Ovary (tissue), 9 donors: ENCODE data around the gene GPR25. TPM values are rescaled to one million over a fixed set of nuclear protein-coding genes. Genes with fewer than 3 reads are reported as not detected.

Experiments
- DNase-seq, 5 donors: peaks; one replicate each; pipeline ENCODE4 v3.0.0-alpha.2; 2019 to 2020
- H3K27ac ChIP-seq, 2 donors: fragments of 200-600 bp; one replicate each; pipeline versions ENCODE4 v1.5.1 to v1.8.0; 2019 to 2022
- H3K27me3 ChIP-seq: fragments of 200-600 bp; one replicate; pipeline ENCODE4 v1.8.0; 2022
- H3K36me3 ChIP-seq: fragments of 200-600 bp; sonication (generic); one replicate; pipeline ENCODE4 v1.5.1; 2019
- H3K4me1 ChIP-seq: one replicate; pipeline ENCODE4 v1.8.1; 2013; ENCODE audit warnings: mild to moderate bottlenecking, moderate library complexity; ENCODE audit not compliant: insufficient read depth
- H3K4me3 ChIP-seq: fragments of 200-600 bp; sonication (generic); one replicate; pipeline ENCODE4 v1.5.1; 2017
- H3K9me3 ChIP-seq, 2 donors: fragments of 200-600 bp in 1 of 2; sonication (generic) in 1 of 2; one replicate each; pipeline versions ENCODE4 v1.5.1 to v1.8.1; 2013 to 2019; ENCODE audit warnings: mild to moderate bottlenecking in 1 of 2, moderate library complexity in 1 of 2
- EP300 ChIP-seq: sonication (generic); formaldehyde crosslinking; IDR thresholded peaks from one replicate; pipeline ENCODE4 v1.6.1; 2017; ENCODE audit warnings: antibody characterized with exemption
- POLR2A ChIP-seq: fragments of 450-650 bp; IDR thresholded peaks from one replicate; pipeline ENCODE4 v1.6.1; 2017; ENCODE audit warnings: antibody characterized with exemption, mild to moderate bottlenecking, moderate library complexity
- WGBS, 3 donors: extraction: QIAGEN DNeasy Blood & Tissue Kit in 1 of 3; methylation state at CpG; one replicate each; pipeline versions ENCODE4 v1.1.5 to v1.1.7; 2013 to 2017; 5-methylcytosine and 5-hydroxymethylcytosine counted together
- intact Hi-C, 4 donors: fragments of 100-400 bp; cut with DNase I; formaldehyde crosslinking; loops; one replicate each; pipeline versions ENCODE4 v1.11.0 to v1.15.1; 2022 to 2023
- polyA plus RNA-seq, 2 donors: library from polyadenylated mRNA; stranded (reverse); fragments of 200-250 nt in 1 of 2; fragments of 350-450 nt in 1 of 2; fragmentation: Illumina TruSeq in 1 of 2; extraction: RNeasy Lipid Tissue Mini Kit (QIAGEN cat#74804) in 1 of 2; gene quantifications; one replicate each; pipeline ENCODE4 v1.2.3, GENCODE V29; 2013 to 2014
- total RNA-seq, 7 donors: library from RNA; depleted of rRNA in 2 of 7; stranded (reverse); fragments of >200 nt in 2 of 7; fragmentation: NEBNext Ultra II Directional in 3 of 7; extraction: Animal tissue kit (Norgen Biotek cat#: 25700) in 3 of 7; gene quantifications; one replicate each; pipeline versions ENCODE4 v1.1.0 to v1.2.4, GENCODE V29; 2016 to 2023
- TF ChIP-seq, protein P1 (sequence below), 3 donors: fragments of 450-650 bp in 2 of 3; fragments of 200-600 bp in 1 of 3; IDR thresholded peaks; one replicate each; pipeline versions ENCODE4 v1.5.1 to v1.8.0; 2016 to 2022; ENCODE audit warnings: antibody characterized with exemption in 3 of 3, mild to moderate bottlenecking in 1 of 3
- donor health status: DM: no; HTN: no; CAD: no; lungs with moderate emphysema.
- donor health status: DM: no; HTN: no; CAD: no.
- donor health status: Bipolar disorder and iron deficiency.
- donor health status: DM: yes; HTN: yes; CAD: no.
- donor health status: DM: no; HTN: no; CAD: no.
- donor health status: DM: yes; HTN: yes; CAD: no.

Gene GPR25
- total and polyA plus RNA-seq, 9 donors, result 0.06 TPM; not detected in 8

DNA sequence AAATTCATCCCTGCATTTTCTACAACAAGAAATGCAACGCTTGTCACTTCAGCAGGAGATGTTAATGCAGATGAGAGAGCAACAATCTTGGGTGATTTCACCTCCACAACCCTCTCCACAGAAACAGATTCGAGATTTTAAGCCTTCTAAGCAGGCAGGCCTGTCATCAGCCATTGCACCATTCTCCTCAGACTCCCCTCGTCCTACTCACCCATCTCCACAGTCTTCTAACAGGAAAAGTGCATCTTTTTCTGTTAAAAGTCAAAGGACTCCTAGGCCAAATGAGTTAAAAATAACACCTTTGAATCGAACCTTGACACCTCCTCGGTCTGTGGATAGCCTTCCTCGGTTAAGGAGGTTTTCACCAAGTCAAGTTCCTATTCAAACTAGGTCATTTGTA is 23.4 kb upstream of the GPR25 start:
- 90 to 94% (median 91%) methylated on average over 6 of the region's 6 CpGs for WGBS, 3 donors
- H3K36me3 ChIP-seq, result no peaks in the 10 kb centered on the region
- intact Hi-C loops, result no loop called here

DNA sequence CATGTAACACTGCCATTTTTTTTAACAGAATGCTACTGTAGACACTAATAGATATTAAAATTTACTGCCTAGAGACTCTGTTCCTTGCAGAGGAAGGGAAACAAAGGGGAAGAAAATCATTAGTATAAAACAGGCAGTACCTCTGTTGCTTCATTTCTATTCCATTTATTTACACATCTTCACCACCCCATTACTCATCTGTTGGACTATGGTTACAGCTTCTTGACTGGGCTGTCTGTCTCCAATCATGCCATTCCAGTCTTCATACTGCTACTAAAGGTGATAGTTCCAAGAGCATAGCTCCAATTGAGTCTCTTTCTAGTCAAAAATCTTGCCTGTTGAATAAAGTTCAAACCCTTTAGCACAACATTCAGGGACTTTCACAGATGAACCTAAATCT is 22.2 kb upstream of the GPR25 start:
- intact Hi-C loops, result no loop called here
- Histone ChIP-seq H3K9me3 (no peaks in the 10 kb centered on the region), H3K4me3 (no peak overlapping the region), H3K4me1 (no peaks in the 10 kb centered on the region), H3K36me3 (no peaks in the 10 kb centered on the region), H3K27ac (no peak overlapping the region), H3K27me3 (no peaks in the 10 kb centered on the region)
- DNase-seq, result no peak
- TF ChIP-seq, protein P1, sequence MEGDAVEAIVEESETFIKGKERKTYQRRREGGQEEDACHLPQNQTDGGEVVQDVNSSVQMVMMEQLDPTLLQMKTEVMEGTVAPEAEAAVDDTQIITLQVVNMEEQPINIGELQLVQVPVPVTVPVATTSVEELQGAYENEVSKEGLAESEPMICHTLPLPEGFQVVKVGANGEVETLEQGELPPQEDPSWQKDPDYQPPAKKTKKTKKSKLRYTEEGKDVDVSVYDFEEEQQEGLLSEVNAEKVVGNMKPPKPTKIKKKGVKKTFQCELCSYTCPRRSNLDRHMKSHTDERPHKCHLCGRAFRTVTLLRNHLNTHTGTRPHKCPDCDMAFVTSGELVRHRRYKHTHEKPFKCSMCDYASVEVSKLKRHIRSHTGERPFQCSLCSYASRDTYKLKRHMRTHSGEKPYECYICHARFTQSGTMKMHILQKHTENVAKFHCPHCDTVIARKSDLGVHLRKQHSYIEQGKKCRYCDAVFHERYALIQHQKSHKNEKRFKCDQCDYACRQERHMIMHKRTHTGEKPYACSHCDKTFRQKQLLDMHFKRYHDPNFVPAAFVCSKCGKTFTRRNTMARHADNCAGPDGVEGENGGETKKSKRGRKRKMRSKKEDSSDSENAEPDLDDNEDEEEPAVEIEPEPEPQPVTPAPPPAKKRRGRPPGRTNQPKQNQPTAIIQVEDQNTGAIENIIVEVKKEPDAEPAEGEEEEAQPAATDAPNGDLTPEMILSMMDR (IDR thresholded peaks at IDR 0.05), result no peak
- no peak for TF ChIP-seq POLR2A
- TF ChIP-seq EP300, result no peak

More for the DNA sequence above, 23.4 kb upstream of the GPR25 start:
- Histone ChIP-seq H3K4me3 (no peak overlapping the region), H3K4me1 (no peaks in the 10 kb centered on the region), H3K9me3 (no peaks in the 10 kb centered on the region), H3K27ac (no peak overlapping the region), H3K27me3 (no peaks in the 10 kb centered on the region)
- TF ChIP-seq, protein P1 (IDR thresholded peaks at IDR 0.05), result no peak
- TF ChIP-seq EP300 (no peak), POLR2A (no peak)
- no peak for DNase-seq

DNA sequence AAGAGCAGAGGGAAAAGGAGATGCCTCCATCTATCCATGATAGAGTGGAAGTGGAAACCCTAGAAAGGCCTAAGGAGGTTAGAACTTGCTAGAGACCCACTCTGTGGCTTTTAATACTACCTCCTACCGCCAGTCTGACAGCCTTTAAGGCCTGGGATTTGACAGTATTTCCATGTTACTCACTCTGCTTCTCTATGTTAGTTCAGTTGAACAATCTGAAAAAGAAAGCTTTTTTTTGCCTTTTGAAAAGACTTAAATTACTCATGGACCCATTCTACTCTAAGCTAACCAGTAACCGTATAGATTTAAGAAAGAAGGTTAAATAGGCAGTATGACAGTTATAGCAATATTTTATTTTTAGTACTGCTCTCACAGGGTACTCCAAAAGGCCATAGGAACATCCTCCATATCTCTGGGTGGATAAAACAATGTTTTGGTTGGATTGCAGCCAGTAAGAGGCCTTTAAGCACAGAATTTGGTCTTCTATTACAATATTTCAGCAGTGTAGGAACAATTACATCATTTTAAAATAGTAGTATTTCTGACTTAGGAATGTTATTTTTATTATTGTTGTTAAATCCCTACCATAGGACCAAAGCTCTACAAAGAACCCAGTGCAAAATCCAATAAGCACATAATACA is 15.9 kb upstream of the GPR25 start:
- H3K4me1 ChIP-seq, result peaks cover 1% of the 10 kb centered on the region
- H3K27me3 ChIP-seq, result no peaks in the 10 kb centered on the region
- intact Hi-C loops, result no loop called here
- DNase-seq, result no peak
- H3K4me3 ChIP-seq, result no peak overlapping the region
- WGBS, 3 donors, result 48 to 63% (median 54%) methylated on average over 2 of the region's 2 CpGs
- no peak for TF ChIP-seq POLR2A
- TF ChIP-seq EP300, result no peak
- TF ChIP-seq, protein P1 (IDR thresholded peaks at IDR 0.05), result no peak
- no peak overlapping the region for H3K27ac ChIP-seq
- no peaks in the 10 kb centered on the region for H3K36me3 ChIP-seq
- H3K9me3 ChIP-seq, result no peaks in the 10 kb centered on the region

DNA sequence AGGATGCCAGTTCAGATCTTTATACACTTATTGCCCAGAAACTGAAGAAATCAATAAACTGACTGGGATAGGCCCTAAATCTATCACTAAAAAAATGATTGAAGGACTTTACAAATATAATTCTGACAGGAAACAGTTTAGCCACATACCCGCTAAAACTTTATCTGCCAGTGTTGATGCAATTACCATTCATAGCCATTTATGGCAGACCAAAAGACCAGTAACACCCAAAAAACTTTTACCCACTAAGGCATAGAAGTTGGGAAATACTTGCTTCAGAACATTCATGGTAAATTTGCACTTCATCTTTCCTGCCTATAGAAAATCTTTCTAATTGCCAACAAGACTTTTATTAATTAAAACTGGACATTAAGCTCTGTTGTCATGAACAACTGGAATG is 15.0 kb upstream of the GPR25 start:
- H3K36me3 ChIP-seq, result no peaks in the 10 kb centered on the region

More for the DNA sequence above, 15.0 kb upstream of the GPR25 start:
- no peak for DNase-seq
- Histone ChIP-seq H3K4me3 (no peak overlapping the region), H3K4me1 (peaks cover 1% of the 10 kb centered on the region), H3K27ac (no peak overlapping the region), H3K9me3 (no peaks in the 10 kb centered on the region), H3K27me3 (no peaks in the 10 kb centered on the region)
- TF ChIP-seq POLR2A, result no peak
- TF ChIP-seq EP300, result no peak
- TF ChIP-seq, protein P1 (IDR thresholded peaks at IDR 0.05), result no peak
- WGBS, 3 donors, result 86 to 91% (median 86%) methylated on average over 1 of the region's 1 CpG
- intact Hi-C loops, result no loop called here
